K562 (cell line): ENCODE data around the gene TNF. TPM values are rescaled to one million over a fixed set of nuclear protein-coding genes. Genes with fewer than 3 reads are reported as not detected.

Source experiments
- ATAC-seq: fragments of 200-7000 bp; cut with Tn5 transposase; 3 replicates; pipeline ENCODE4 v1.9.1; 2020; ENCODE audit warnings: moderate library complexity
- BruUV-seq: library from RNA; stranded (reverse); fragments of 400-500 nt; replicated peaks from 2 replicates; lab custom pipeline; 2021; lab: Mats Ljungman, UMichigan
- CTCF ChIA-PET: fragments of 300-600 bp; formaldehyde crosslinking; extraction: SDS; loops from one replicate; lab custom pipeline; 2021; ENCODE audit warnings: low intra/inter-chr PET ratio; lab: Yijun Ruan, JAX
- POLR2A ChIA-PET: fragments of 300-600, 350-650 bp; sonication (Branson Sonifier 250); formaldehyde crosslinking; extraction: SDS; loops from one replicate; lab custom pipeline; 2021; ENCODE audit warnings: antibody characterized with exemption, inconsistent platforms; lab: Yijun Ruan, JAX
- DNase-seq, 4 experiments: peaks; one replicate each; pipeline versions ENCODE4 v3.0.0 to v3.0.0-alpha.2; 2011 to 2018; ENCODE audit warnings: low spot score in 3 of 4, mixed read lengths in 3 of 4; ENCODE audit errors: extremely low read depth in 1 of 4
- FAIRE-seq: peaks from 2 replicates; lab custom pipeline; 2011; peaks lifted over from hg19 to GRCh38; lab: Jason Lieb, UNC
- H2AFZ ChIP-seq: 2 replicates; pipeline ENCODE4 v1.6.0; 2011; ENCODE audit warnings: low read depth, low read length, control low read depth, inconsistent platforms
- H3K27ac ChIP-seq: fragments of 200-600 bp; 3 replicates; pipeline ENCODE4 v1.8.0; 2011; ENCODE audit warnings: low read depth, mild to moderate bottlenecking, control low read depth, inconsistent platforms, low read length, moderate library complexity, mixed read lengths; ENCODE audit errors: extremely low read depth
- H3K27me3 ChIP-seq, 2 experiments: fragments of 300-600 bp in 1 of 2; 2 replicates in 1 of 2; 3 replicates in 1 of 2; pipeline versions ENCODE4 v1.6.0 to v1.8.0; 2011; ENCODE audit warnings: inconsistent platforms in 2 of 2, low read length in 2 of 2, mild to moderate bottlenecking in 1 of 2, mixed read lengths in 1 of 2, moderate library complexity in 1 of 2; ENCODE audit not compliant: control insufficient read depth in 2 of 2, insufficient read depth in 2 of 2
- H3K36me3 ChIP-seq: fragments of 300-600 bp; 3 replicates; pipeline ENCODE4 v1.8.0; 2011; ENCODE audit warnings: mild to moderate bottlenecking, low read length, inconsistent platforms; ENCODE audit not compliant: control insufficient read depth, insufficient read depth
- H3K4me1 ChIP-seq, 2 experiments: fragments of 200-600 bp in 1 of 2; replicated peaks in 1 of 2; 2 replicates in 1 of 2; 3 replicates in 1 of 2; pipeline versions ENCODE4 v1.5.1 to v1.8.0; 2011; ENCODE audit warnings: inconsistent platforms in 2 of 2, low read length in 2 of 2, mild to moderate bottlenecking in 1 of 2, mixed read lengths in 1 of 2, moderate library complexity in 1 of 2; ENCODE audit not compliant: control insufficient read depth in 2 of 2, insufficient read depth in 2 of 2
- H3K4me2 ChIP-seq: 2 replicates; pipeline ENCODE4 v1.6.1; 2011; ENCODE audit warnings: low read length, control low read depth, inconsistent platforms, mixed read lengths; ENCODE audit not compliant: insufficient read depth
- H3K4me3 ChIP-seq: fragments of 200-600 bp; sonication (generic), shearing (Covaris generic); 2 replicates; pipeline ENCODE4 v1.5.1; 2016; ENCODE audit warnings: control low read depth, inconsistent platforms
- H3K79me2 ChIP-seq: fragments of 200-600 bp; 3 replicates; pipeline ENCODE4 v1.8.0; 2011; ENCODE audit warnings: low read length, inconsistent platforms; ENCODE audit not compliant: control insufficient read depth, insufficient read depth
- H3K9ac ChIP-seq, 2 experiments: 2 replicates each; pipeline versions ENCODE4 v1.6.0 to v1.6.1; 2011; ENCODE audit warnings: low read depth in 2 of 2, low read length in 2 of 2, control low read depth in 1 of 2, inconsistent platforms in 1 of 2, mild to moderate bottlenecking in 1 of 2, mixed read lengths in 1 of 2; ENCODE audit not compliant: insufficient read depth in 1 of 2
- H3K9me1 ChIP-seq: one replicate; pipeline ENCODE4 v1.6.0; 2011; ENCODE audit warnings: inconsistent platforms, mild to moderate bottlenecking, low read length, moderate library complexity; ENCODE audit not compliant: control insufficient read depth, insufficient read depth
- H3K9me3 ChIP-seq: replicated peaks from 2 replicates; pipeline ENCODE4 v1.5.1; 2011; ENCODE audit warnings: low read depth, low read length, inconsistent platforms; ENCODE audit not compliant: control insufficient read depth, insufficient read depth
- H4K20me1 ChIP-seq: replicated peaks from 2 replicates; pipeline ENCODE4 v1.6.1; 2011; ENCODE audit warnings: low read length, inconsistent platforms, mixed read lengths; ENCODE audit not compliant: control insufficient read depth, insufficient read depth
- C11orf30 ChIP-seq: fragments of 450-650 bp; IDR thresholded peaks from 2 replicates; pipeline ENCODE4 v1.6.1; 2016; ENCODE audit warnings: low read depth, mild to moderate bottlenecking
- CBX8 ChIP-seq: fragments of 200-600 bp; sonication (generic); IDR thresholded peaks from 2 replicates; pipeline ENCODE4 v1.6.1; 2012; ENCODE audit warnings: borderline replicate concordance, mixed run types, low read depth, mild to moderate bottlenecking, moderate library complexity, mixed read lengths, low read length, control low read depth, inconsistent platforms; ENCODE audit not compliant: poor library complexity, severe bottlenecking; ENCODE audit errors: extremely low read depth
- GMEB1 ChIP-seq: fragments of 250-450 bp; sonication (Bioruptor Pico); IDR thresholded peaks from 2 replicates; pipeline ENCODE4 v1.4.0; 2020; ENCODE audit warnings: mild to moderate bottlenecking
- HMBOX1 ChIP-seq: sonication (generic); IDR thresholded peaks from 2 replicates; pipeline ENCODE4 v1.6.1; 2016
- HMGXB4 ChIP-seq: sonication (generic); formaldehyde crosslinking; IDR thresholded peaks from 2 replicates; pipeline ENCODE4 v1.8.1; 2023; ENCODE audit warnings: mild to moderate bottlenecking, missing genetic modification reagents
- IRF9 ChIP-seq: fragments of 450-650 bp; IDR thresholded peaks from 2 replicates; pipeline ENCODE4 v1.6.1; 2016; ENCODE audit warnings: missing biosample characterization, missing genetic modification characterization
- PCBP2 ChIP-seq: fragments of 200-400 bp; formaldehyde crosslinking; IDR thresholded peaks from 2 replicates; pipeline ENCODE4 v1.6.1; 2018; ENCODE audit warnings: low read length, low read depth, mild to moderate bottlenecking, moderate library complexity; ENCODE audit not compliant: poor library complexity, severe bottlenecking
- POLR2AphosphoS2 ChIP-seq: IDR thresholded peaks from 2 replicates; pipeline ENCODE4 v1.6.1; 2012; ENCODE audit warnings: low read length, improper control_type of control experiment
- ZC3H8 ChIP-seq: fragments of 450-650 bp; IDR thresholded peaks from 2 replicates; pipeline ENCODE4 v1.6.1; 2017
- ZNF408 ChIP-seq: fragments of 250-450 bp; sonication (Bioruptor Pico); IDR thresholded peaks from 2 replicates; pipeline ENCODE4 v1.4.0; 2020; ENCODE audit warnings: low read depth, mild to moderate bottlenecking, moderate library complexity
- ZNF592 ChIP-seq: fragments of 450-650 bp; IDR thresholded peaks from 2 replicates; pipeline ENCODE4 v1.6.1; 2017; ENCODE audit warnings: antibody characterized with exemption, mild to moderate bottlenecking
- ZNF699 ChIP-seq: fragments of 250-450 bp; sonication (Bioruptor Pico); IDR thresholded peaks from 2 replicates; pipeline ENCODE4 v1.8.0; 2021; ENCODE audit warnings: mild to moderate bottlenecking, moderate library complexity; ENCODE audit not compliant: insufficient replicate concordance
- WGBS: fragments of 100-300 bp; shearing (Covaris generic); methylation state at CpG from one replicate; pipeline ENCODE4 v1.1.6; 2016; ENCODE audit warnings: low coverage, mixed read lengths; ENCODE audit not compliant: insufficient coverage; ENCODE audit errors: missing lambda C conversion rate; 5-methylcytosine and 5-hydroxymethylcytosine counted together
- in situ Hi-C: fragments of 300-500 bp; cut with MboI; formaldehyde crosslinking; loops from 4 replicates; pipeline ENCODE4 v1.15.0; 2018; ENCODE audit warnings: inconsistent platforms, mixed read lengths
- intact Hi-C: fragments of 100-400 bp; cut with micrococcal nuclease; formaldehyde crosslinking; loops from 2 replicates; pipeline ENCODE4 v1.14.2; 2022
- polyA plus RNA-seq, 8 experiments: library from polyadenylated mRNA; depleted of rRNA in 4 of 8; stranded (reverse) in 5 of 8; unstranded in 3 of 8; fragments of >200 nt; fragmentation: Nextera tagmentation in 2 of 8; fragmentation: Illumina TruSeq in 1 of 8; extraction: Ambion mirVana in 2 of 8; extraction: Trizol in 1 of 8; gene quantifications; 2 replicates each; pipeline versions ENCODE4 v1.2.1 to v1.2.3, GENCODE V29; 2011 to 2014; ENCODE audit warnings: inconsistent platforms in 1 of 8, missing spikeins in 1 of 8
- total RNA-seq, 7 experiments: library from RNA; depleted of rRNA in 6 of 7; stranded (reverse); fragments of >200 nt in 6 of 7; fragmentation: Illumina TruSeq in 2 of 7; extraction: Trizol in 2 of 7; gene quantifications; 2 replicates each; pipeline versions ENCODE4 v1.2.1 to v1.2.3, GENCODE V29; 2011 to 2021; ENCODE audit warnings: low replicate concordance in 1 of 7

The TNF gene
- total and polyA plus RNA-seq, 9 of the 15 experiments (the other 6 are each of a cell fraction or from before 2014, with no cell fraction given), result 0.08 to 0.40 TPM; not detected in 7

- peaks cover 7% of the 10 kb centered on the region for H3K9me1 ChIP-seq
- H3K4me1 ChIP-seq, result peaks cover 16 to 19% of the 10 kb centered on the region in 2 experiments
- no peak overlapping the region for H3K9ac ChIP-seq
- ATAC-seq (no peak), FAIRE-seq (no peak), DNase-seq (no peak)
- H3K4me3 ChIP-seq, result no peak overlapping the region
- H2AFZ ChIP-seq, result no peak overlapping the region
- ChIA-PET CTCF (interaction anchor here (0.9 kb wide), 1 partner anchor 54 kb away, joined by 3 read pairs; no protein-coding TSS in a partner anchor), POLR2A (interaction anchor here (0.7 to 1.2 kb wide), 4 partner anchors 11 to 77 kb away, joined by 3 read pairs; no protein-coding TSS in a partner anchor)
- no peak overlapping the region for H3K4me2 ChIP-seq
- H3K9me3 ChIP-seq, result no peaks in the 10 kb centered on the region
- peaks cover 59% of the 10 kb centered on the region for H3K79me2 ChIP-seq
- WGBS, result 8% methylated on average over 2 of the region's 2 CpGs
- intact Hi-C loops, result loop anchor here (5.0 to 10.0 kb wide), 2 partner anchors 147 to 230 kb away; partner anchors contain the start of gene VWA7
- BruUV-seq, result no TSS peak
- in situ Hi-C loops, result loop anchor here (5.0 to 25.0 kb wide), 3 partner anchors 53 to 1418 kb away; partner anchors contain the start of genes BRD2, C6orf47, GPANK1 and HLA-DMA
- H3K27me3 ChIP-seq, result no peaks in the 10 kb centered on the region
- peaks cover 14% of the 10 kb centered on the region for H4K20me1 ChIP-seq
- H3K36me3 ChIP-seq, result peaks cover 30% of the 10 kb centered on the region
- no peak overlapping the region for H3K27ac ChIP-seq
- no peak for TF ChIP-seq IRF9 (tag)
- TF ChIP-seq ZNF592, result no peak
- no peak for TF ChIP-seq GMEB1 (CRISPR knock-in tag)
- no peak for TF ChIP-seq POLR2AphosphoS2
- no peak for TF ChIP-seq ZNF699 (CRISPR knock-in tag)
- no peak for TF ChIP-seq C11orf30
- TF ChIP-seq CBX8, result no peak
- TF ChIP-seq HMBOX1, result no peak
- TF ChIP-seq ZC3H8, result no peak
- no peak for TF ChIP-seq PCBP2
- no peak for TF ChIP-seq ZNF408 (CRISPR knock-in tag)
- no peak for TF ChIP-seq HMGXB4
These were observed 30.7 kb upstream of the TNF start for GRCh38 chr6:31544676-31545075.
